Breast epithelium (tissue), 4 donors: ENCODE results near the gene MRGPRG. TPM values are rescaled to one million over a fixed set of nuclear protein-coding genes. Genes with fewer than 3 reads are reported as not detected.

Experiments used
- DNase-seq, 2 donors: peaks; one replicate each; pipeline ENCODE4 v3.0.0-alpha.2; 2019; ENCODE audit warnings: low spot score in 2 of 2
- H3K27ac ChIP-seq, 2 donors: fragments of 200-600 bp; sonication (generic) in 1 of 2; one replicate each; pipeline ENCODE4 v1.5.1; 2016 to 2019; ENCODE audit warnings: mild to moderate bottlenecking in 1 of 2
- H3K27me3 ChIP-seq, 2 donors: fragments of 200-600 bp; sonication (generic) in 1 of 2; one replicate each; pipeline versions ENCODE4 v1.5.1 to v1.6.0; 2017 to 2019; ENCODE audit warnings: control low read depth in 1 of 2, mild to moderate bottlenecking in 1 of 2
- H3K36me3 ChIP-seq: fragments of 200-600 bp; one replicate; pipeline ENCODE4 v1.5.1; 2019
- H3K4me1 ChIP-seq, 2 donors: fragments of 200-600 bp; sonication (generic); one replicate each; pipeline ENCODE4 v1.5.1; 2016 to 2019; ENCODE audit warnings: control low read depth in 1 of 2
- H3K4me3 ChIP-seq, 3 donors: fragments of 200-600 bp; sonication (generic); 1 replicate in 2 of 3; 2 replicates in 1 of 3; pipeline ENCODE4 v1.5.1; 2016 to 2019; ENCODE audit warnings: mild to moderate bottlenecking in 3 of 3, moderate library complexity in 2 of 3
- H3K9me3 ChIP-seq, 2 donors: fragments of 200-600 bp; sonication (generic) in 1 of 2; one replicate each; pipeline ENCODE4 v1.5.1; 2016 to 2019; ENCODE audit warnings: control low read depth in 1 of 2
- POLR2A ChIP-seq: fragments of 450-650 bp; IDR thresholded peaks from one replicate; pipeline ENCODE4 v1.6.1; 2016; ENCODE audit warnings: antibody characterized with exemption, mild to moderate bottlenecking, moderate library complexity
- POLR2AphosphoS5 ChIP-seq, 3 donors: sonication (generic); formaldehyde crosslinking; IDR thresholded peaks; one replicate each; pipeline ENCODE4 v1.6.1; 2017; ENCODE audit warnings: antibody characterized with exemption in 3 of 3
- intact Hi-C: fragments of 100-400 bp; cut with DNase I; formaldehyde crosslinking; loops from one replicate; pipeline ENCODE4 v1.15.1; 2023; ENCODE audit warnings: low total_unique reads
- total RNA-seq, 3 donors: library from RNA; depleted of rRNA; stranded (reverse); fragments of >200 nt; gene quantifications; one replicate each; pipeline ENCODE4 v1.1.0, GENCODE V29; 2016
- TF ChIP-seq, protein P1 (sequence below), 3 donors: fragments of 450-650 bp; IDR thresholded peaks; one replicate each; pipeline ENCODE4 v1.5.1; 2016 to 2017; ENCODE audit warnings: antibody characterized with exemption in 3 of 3, mild to moderate bottlenecking in 3 of 3, moderate library complexity in 3 of 3

The MRGPRG gene
- total RNA-seq, 3 donors from 2014 or later = not detected

DNA sequence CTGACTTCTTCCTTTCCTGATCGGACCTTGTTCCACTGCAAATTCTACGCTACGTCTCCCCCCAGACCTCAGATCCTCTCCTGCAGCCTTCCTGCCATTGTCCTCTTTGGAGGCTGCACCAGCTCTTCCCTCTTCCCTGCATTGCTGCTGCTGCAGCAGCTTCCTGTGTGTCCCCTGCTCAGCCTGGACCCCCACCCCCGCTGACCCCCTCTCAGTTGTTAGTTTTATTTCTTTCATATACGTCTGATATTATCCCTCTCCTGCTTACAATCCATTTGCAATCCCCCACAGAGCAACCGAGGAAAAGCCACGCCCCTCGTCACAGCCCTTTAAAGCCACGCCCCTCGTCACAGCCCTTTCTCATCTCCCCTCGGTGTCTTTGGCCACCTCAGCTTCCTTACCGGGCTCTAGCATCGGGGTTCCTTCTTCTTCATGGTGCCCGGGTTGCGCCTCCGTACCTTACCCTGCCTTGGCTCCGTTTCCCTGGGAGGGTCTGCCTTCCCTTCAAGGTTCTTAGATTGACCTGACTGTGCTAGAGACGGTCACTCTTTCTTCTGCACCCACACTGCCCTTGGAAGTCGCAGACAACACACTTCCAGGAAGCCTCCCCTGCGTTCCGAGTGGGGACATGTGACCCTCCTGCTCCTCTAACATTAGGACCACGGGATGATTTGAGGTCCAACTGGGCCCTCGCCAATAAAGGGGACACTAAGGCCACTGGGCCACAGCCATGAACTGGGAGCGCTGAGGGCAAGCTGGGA lies 4.8 kb downstream of the MRGPRG start:
- H3K4me1 ChIP-seq = peaks cover 0 to 3% of the 10 kb centered on the region in 2 donors
- TF ChIP-seq POLR2A = no peak
- TF ChIP-seq, protein P1, sequence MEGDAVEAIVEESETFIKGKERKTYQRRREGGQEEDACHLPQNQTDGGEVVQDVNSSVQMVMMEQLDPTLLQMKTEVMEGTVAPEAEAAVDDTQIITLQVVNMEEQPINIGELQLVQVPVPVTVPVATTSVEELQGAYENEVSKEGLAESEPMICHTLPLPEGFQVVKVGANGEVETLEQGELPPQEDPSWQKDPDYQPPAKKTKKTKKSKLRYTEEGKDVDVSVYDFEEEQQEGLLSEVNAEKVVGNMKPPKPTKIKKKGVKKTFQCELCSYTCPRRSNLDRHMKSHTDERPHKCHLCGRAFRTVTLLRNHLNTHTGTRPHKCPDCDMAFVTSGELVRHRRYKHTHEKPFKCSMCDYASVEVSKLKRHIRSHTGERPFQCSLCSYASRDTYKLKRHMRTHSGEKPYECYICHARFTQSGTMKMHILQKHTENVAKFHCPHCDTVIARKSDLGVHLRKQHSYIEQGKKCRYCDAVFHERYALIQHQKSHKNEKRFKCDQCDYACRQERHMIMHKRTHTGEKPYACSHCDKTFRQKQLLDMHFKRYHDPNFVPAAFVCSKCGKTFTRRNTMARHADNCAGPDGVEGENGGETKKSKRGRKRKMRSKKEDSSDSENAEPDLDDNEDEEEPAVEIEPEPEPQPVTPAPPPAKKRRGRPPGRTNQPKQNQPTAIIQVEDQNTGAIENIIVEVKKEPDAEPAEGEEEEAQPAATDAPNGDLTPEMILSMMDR (IDR thresholded peaks at IDR 0.05) = no peak
- TF ChIP-seq POLR2AphosphoS5 (IDR thresholded peaks at IDR 0.05) = no peak
- peaks cover 9 to 16% of the 10 kb centered on the region in 2 donors for H3K9me3 ChIP-seq
- H3K36me3 ChIP-seq = no peaks in the 10 kb centered on the region
- peaks cover 0 to 6% of the 10 kb centered on the region in 2 donors for H3K27me3 ChIP-seq
- no peak for DNase-seq
- H3K4me3 ChIP-seq = no peak overlapping the region
- intact Hi-C loops = loop anchor here (10.0 kb wide), 1 partner anchor 109 kb away; no protein-coding TSS in a partner anchor
- H3K27ac ChIP-seq = no peak overlapping the region

DNA sequence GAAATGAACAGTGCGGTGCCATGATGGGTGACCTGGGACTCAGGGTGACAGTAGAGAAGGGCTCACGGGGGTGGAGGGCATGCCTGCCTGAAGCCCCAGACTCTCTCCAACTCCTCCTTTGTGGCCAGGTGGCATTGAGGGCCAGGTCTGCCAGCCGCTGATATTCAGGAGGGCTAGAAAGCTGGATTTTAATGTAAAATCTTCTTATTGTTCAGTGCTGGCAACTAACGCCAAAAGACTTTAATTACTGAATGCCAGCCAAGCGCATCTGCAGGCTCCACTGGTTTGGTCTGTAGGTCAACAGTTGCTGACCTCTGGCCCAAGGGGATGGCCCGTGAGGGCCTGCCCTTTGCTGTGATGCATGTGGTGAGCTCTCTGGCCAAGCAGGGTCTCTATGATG lies 10.3 kb downstream of the MRGPRG start:
- Histone ChIP-seq H3K36me3 (no peaks in the 10 kb centered on the region), H3K27ac (no peak overlapping the region), H3K9me3 (peaks cover 9 to 16% of the 10 kb centered on the region in 2 donors), H3K4me3 (no peak overlapping the region), H3K27me3 (peaks cover 0 to 4% of the 10 kb centered on the region in 2 donors), H3K4me1 (no peaks in the 10 kb centered on the region)
- no peak for DNase-seq
- TF ChIP-seq POLR2AphosphoS5 (IDR thresholded peaks at IDR 0.05) = no peak
- TF ChIP-seq, protein P1 (IDR thresholded peaks at IDR 0.05) = no peak
- TF ChIP-seq POLR2A = no peak
- intact Hi-C loops = no loop called here

DNA sequence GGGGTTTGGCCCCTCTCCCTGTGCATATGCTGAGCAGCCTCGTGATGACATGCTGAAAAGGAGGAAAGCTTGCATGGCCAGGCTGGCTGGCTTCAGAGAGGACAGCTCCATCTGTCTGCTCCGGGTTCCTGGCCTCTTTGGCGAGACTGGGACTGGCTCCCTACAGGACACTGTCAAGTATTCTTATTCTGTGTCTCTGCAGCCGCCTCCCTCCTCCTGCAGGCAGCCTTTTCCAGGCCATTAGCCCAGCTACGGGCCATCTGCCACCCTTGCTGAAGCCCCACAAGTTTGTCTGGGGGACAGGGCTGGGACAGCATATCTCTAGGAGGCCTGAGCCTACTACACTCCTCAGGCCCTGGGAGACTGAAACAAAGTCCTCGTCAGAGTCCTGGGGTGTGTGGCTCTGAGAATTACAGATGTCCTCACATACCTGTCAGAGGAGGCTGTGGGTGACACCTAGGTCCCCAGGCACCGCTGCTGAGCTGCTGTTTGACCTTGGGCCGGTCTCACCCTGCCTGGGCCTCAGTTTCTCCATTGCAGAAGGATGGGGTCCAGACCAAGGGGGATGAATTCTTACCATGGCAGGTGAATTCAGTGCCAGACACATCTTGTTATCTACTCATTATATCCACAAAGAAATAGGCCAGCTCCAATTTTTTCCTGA lies 11.0 kb downstream of the MRGPRG start:
- no peak overlapping the region for H3K4me3 ChIP-seq
- TF ChIP-seq, protein P1 (IDR thresholded peaks at IDR 0.05) = no peak
- TF ChIP-seq POLR2A (no peak), POLR2AphosphoS5 (IDR thresholded peaks at IDR 0.05) (no peak)
- no peak for DNase-seq
- no peaks in the 10 kb centered on the region for H3K36me3 ChIP-seq
- H3K9me3 ChIP-seq = peaks cover 9 to 16% of the 10 kb centered on the region in 2 donors
- no peak overlapping the region for H3K27ac ChIP-seq
- no peaks in the 10 kb centered on the region for H3K4me1 ChIP-seq
- intact Hi-C loops = no loop called here
- H3K27me3 ChIP-seq = peaks cover 0 to 10% of the 10 kb centered on the region in 2 donors

DNA sequence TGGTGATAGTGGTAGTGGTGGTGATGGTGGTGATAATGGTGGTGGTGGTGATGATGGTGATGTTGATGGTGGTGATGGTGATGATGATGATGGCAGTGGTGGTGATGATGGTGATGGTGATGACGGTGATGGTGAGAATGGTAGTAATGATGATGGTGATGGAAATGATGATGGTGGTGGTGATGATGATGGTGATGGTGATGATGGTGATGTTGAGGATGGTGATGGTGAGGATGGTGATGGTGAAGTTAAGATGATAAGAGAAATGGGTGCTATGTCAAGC lies 11.8 kb downstream of the MRGPRG start:
- intact Hi-C loops = no loop called here
- peaks cover 8 to 16% of the 10 kb centered on the region in 2 donors for H3K9me3 ChIP-seq

More for the DNA sequence above, 11.8 kb downstream of the MRGPRG start:
- Histone ChIP-seq H3K4me1 (no peaks in the 10 kb centered on the region), H3K27me3 (peaks cover 0 to 18% of the 10 kb centered on the region in 2 donors), H3K4me3 (no peak overlapping the region), H3K36me3 (no peaks in the 10 kb centered on the region), H3K27ac (no peak overlapping the region)
- TF ChIP-seq, protein P1 (IDR thresholded peaks at IDR 0.05) = no peak
- TF ChIP-seq POLR2AphosphoS5 (IDR thresholded peaks at IDR 0.05) = no peak
- TF ChIP-seq POLR2A = no peak
- DNase-seq = no peak
